Hair follicle dermal papilla cell (primary cell): ENCODE measurements around the gene SYK. TPM values are rescaled to one million over a fixed set of nuclear protein-coding genes. Genes with fewer than 3 reads are reported as not detected.

ENCODE experiments used
- total RNA-seq: library from RNA; depleted of rRNA; stranded (reverse); fragments of >200 nt; gene quantifications from 2 replicates; pipeline ENCODE4 v1.2.3, GENCODE V29; 2012

The SYK gene
- not detected in 2 replicates for total RNA-seq

DNA sequence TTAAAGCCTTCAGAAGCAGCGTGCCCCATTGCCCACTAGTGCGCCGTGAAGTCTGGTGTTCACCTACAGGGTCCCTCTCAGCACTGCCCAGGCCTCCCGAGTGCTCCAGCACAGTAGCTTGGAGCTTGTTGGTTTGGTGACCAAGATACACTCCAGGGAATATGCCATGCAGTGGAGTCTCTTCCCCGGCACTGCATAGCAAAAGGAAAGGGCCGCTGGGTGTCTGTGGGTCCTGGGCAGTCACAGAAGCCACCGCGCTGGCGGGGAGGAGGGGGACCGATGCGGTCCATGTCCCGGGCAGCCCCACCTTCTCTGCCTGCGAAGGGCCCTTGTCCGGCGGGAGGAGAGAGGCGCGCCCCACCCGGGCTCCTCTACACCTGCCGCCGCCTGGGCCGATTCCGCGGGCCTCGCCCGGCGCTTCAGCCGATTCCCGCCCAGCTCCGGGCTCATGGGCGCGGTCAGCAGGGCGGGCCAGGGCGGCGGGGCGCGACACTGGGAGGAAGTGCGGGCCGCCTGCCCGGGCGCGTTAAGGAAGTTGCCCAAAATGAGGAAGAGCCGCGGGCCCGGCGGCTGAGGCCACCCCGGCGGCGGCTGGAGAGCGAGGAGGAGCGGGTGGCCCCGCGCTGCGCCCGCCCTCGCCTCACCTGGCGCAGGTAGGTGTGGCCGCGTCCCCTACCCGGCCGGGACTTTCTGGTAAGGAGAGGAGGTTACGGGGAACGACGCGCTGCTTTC lies at the start of gene SYK:
TSS of gene SYK (plus strand) at position 579 of the 732 bp plus-strand sequence. CDS start 42,080 bp downstream, outside the sequence.

Other genes with a start within 250 kb of the SYK start
- gene DIRAS2, start 159.0 kb upstream of the SYK start, total RNA-seq: 0.12 and 0.16 TPM in 2 replicates